ENCODE data around the gene BPIFB1.

DNA sequence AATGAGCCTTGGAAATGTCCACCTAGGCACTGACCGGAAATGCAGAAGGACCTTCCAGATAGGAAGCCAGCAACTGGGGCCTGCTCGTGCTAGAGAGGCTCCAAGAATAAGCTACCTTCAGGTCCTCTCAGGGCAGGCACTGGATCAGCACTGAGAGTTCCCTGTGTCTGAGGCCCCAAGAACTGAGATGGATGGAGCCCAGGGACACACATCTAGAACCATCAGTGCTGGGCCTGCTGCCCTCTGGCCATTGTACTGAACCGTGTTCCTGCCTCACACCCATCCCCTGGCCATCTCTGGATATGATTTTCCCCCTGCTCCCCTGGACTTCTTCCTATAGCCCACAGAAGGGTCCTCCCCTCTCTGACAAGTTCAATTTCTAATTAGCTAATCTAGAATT lies 36.9 kb upstream of the BPIFB1 start:
- TF ChIP-seq, protein P1, sequence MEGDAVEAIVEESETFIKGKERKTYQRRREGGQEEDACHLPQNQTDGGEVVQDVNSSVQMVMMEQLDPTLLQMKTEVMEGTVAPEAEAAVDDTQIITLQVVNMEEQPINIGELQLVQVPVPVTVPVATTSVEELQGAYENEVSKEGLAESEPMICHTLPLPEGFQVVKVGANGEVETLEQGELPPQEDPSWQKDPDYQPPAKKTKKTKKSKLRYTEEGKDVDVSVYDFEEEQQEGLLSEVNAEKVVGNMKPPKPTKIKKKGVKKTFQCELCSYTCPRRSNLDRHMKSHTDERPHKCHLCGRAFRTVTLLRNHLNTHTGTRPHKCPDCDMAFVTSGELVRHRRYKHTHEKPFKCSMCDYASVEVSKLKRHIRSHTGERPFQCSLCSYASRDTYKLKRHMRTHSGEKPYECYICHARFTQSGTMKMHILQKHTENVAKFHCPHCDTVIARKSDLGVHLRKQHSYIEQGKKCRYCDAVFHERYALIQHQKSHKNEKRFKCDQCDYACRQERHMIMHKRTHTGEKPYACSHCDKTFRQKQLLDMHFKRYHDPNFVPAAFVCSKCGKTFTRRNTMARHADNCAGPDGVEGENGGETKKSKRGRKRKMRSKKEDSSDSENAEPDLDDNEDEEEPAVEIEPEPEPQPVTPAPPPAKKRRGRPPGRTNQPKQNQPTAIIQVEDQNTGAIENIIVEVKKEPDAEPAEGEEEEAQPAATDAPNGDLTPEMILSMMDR (IDR thresholded peaks at IDR 0.05; ENCODE audit: low read length), result no peak
- TF ChIP-seq EZH2 (IDR thresholded peaks at IDR 0.05; ENCODE audit: borderline replicate concordance, low read length), result no peak
